ENCODE measurements around the gene PLEKHA5.
"Not testable (repeated sequence)": the region's sequence is repeated elsewhere in the genome, so short reads cannot be mapped to it uniquely, and the experiment has no call there.

The PLEKHA5 gene

GRCh38 chr12:19285793-19286448, 156.4 kb downstream of the PLEKHA5 start:
- no peak for DNase-seq

- no peak for DNase-seq
These were observed 157.8 kb downstream of the PLEKHA5 start for GRCh38 chr12:19287302-19287701.

- no peak for DNase-seq
These were observed 158.6 kb downstream of the PLEKHA5 start for GRCh38 chr12:19288161-19288560.

GRCh38 chr12:19288603-19289244, 159.2 kb downstream of the PLEKHA5 start:
- DNase-seq: no peak

GRCh38 chr12:19298836-19299605, 169.5 kb downstream of the PLEKHA5 start:
- DNase-seq: no peak

GRCh38 chr12:19299765-19300164, 170.2 kb downstream of the PLEKHA5 start:
- DNase-seq: no peak

- no peak for DNase-seq
These were observed 171.7 kb downstream of the PLEKHA5 start for GRCh38 chr12:19301223-19301622.

- no peak for DNase-seq
These were observed 172.2 kb downstream of the PLEKHA5 start for GRCh38 chr12:19301688-19302087.

GRCh38 chr12:19302100-19302640, 172.6 kb downstream of the PLEKHA5 start:
- DNase-seq: no peak

- no peak for DNase-seq
These were observed 174.0 kb downstream of the PLEKHA5 start for GRCh38 chr12:19303496-19303895.

- no peak for DNase-seq
These were observed 174.7 kb downstream of the PLEKHA5 start for GRCh38 chr12:19304149-19304750.

- DNase-seq: not testable (repeated sequence)
These were observed 176.1 kb downstream of the PLEKHA5 start for GRCh38 chr12:19305621-19306020.

GRCh38 chr12:19306366-19306765, 176.8 kb downstream of the PLEKHA5 start:
- no peak for DNase-seq

GRCh38 chr12:19307451-19307850, 177.9 kb downstream of the PLEKHA5 start:
- no peak for DNase-seq

GRCh38 chr12:19311165-19311564, 181.6 kb downstream of the PLEKHA5 start:
- DNase-seq: no peak

GRCh38 chr12:19312637-19313036, 183.1 kb downstream of the PLEKHA5 start:
- DNase-seq: no peak

GRCh38 chr12:19316425-19316824, 186.9 kb downstream of the PLEKHA5 start:
- no peak for DNase-seq

GRCh38 chr12:19322376-19322775, 192.8 kb downstream of the PLEKHA5 start:
- DNase-seq: no peak

GRCh38 chr12:19323805-19324204, 194.3 kb downstream of the PLEKHA5 start:
- no peak for DNase-seq

- DNase-seq: no peak
These were observed 196.6 kb downstream of the PLEKHA5 start for GRCh38 chr12:19326102-19326501.

- no peak for DNase-seq
These were observed 202.7 kb downstream of the PLEKHA5 start for GRCh38 chr12:19332196-19332595.

- no peak for DNase-seq
These were observed 208.9 kb downstream of the PLEKHA5 start for GRCh38 chr12:19338405-19338804.

- DNase-seq: not testable (repeated sequence)
These were observed 221.3 kb downstream of the PLEKHA5 start for GRCh38 chr12:19350850-19351249.

Measured in activated CD4-positive, alpha-beta T cell treated with anti-CD3 and anti-CD28 coated beads, Interleukin-2, amount 50 U/mL, for 4 hours (primary cell).